ENCODE data around the gene UBE2H.
"Not testable (repeated sequence)": the region's sequence is repeated elsewhere in the genome, so short reads cannot be mapped to it uniquely, and the experiment has no call there.

UBE2H gene

DNA sequence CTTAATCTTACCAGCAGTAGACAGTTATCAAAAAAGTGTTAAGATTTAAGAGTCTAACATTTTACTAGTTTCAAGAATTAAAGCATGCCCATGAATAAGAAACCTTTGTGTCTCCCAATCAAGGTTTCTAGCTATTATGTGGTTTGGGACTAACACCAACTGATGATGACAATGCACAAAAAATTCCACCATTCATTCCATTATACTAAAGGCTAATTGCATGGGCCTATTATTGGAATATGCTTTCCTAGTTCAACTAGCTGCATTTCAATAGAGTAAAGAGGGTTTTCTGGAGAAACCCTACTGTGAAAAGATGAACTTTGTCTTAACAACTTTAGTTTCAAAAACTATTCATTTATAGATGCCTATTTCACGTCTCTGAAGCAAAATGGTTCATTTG, 44.6 kb downstream of the UBE2H start:
- DNase-seq (ENCODE audit: low spot score) = no peak

DNA sequence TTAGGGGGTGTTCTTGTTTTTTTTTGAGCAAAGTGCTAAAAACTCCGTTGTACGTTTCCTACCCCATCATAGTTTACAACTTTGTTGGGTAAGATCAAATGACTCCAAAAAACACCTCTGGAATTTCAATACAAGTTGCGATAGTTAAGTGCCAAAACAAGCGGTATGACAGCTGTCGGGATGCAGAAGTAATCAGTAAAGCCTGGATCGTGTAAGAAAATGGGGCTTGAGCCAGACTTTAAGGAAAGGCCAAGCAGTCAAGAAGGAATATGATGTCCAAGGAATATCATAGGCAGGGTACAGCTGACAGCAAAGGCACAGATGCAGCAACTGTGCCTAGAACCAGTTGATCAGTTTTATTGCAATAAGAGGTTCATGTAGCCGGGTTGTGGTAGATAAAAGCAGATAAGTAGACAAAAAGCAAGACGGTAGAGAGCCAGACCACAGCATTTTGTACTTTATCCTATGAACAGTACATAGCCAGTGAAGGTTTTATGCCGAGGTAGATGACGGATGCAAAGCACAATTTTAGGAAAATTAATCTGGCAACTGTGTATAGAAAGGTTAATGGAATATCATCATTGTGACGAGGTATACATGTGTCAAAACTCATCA, 45.5 kb downstream of the UBE2H start:
- no peak for DNase-seq (ENCODE audit: low spot score)

DNA sequence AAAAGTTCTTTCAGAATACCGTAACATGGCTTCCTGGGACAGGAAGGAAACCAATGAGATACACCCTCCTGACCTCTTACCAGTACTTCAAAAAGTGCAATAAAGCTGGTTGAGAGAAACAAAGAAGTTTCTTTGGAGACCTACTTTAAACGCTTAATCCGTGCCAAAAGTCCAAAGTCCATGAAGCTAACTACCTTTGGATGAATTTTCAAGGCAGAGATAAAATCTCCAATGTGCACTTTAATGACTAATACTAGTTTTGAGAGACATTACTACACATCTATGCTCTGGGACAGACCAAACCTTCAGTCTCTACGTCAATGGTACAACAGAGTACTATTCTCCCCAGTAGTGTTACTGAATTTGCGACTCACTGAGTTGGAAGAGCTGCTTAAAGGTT, 46.1 kb downstream of the UBE2H start:
- DNase-seq (ENCODE audit: low spot score) = no peak

DNA sequence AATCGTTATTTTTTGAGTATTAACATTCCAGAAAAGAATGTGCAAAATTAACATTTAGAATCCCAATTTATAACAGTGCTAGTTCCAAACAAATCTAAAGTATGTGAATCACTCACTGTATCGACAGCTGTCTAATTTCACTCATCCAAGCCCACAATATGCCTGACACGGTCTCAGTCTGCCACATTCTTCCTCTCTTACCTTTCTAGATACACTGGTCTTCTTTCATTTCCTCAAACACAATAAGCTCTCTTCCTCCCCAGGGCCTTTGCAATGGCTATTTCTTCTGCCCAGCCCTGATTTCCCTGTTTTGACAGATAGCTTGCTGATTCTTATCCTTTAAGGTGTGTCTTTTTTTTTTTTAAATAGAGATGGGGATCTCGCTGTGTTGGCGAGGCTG, 48.8 kb downstream of the UBE2H start:
- peak; percentile 42 for DNase-seq (ENCODE audit: low spot score)

DNA sequence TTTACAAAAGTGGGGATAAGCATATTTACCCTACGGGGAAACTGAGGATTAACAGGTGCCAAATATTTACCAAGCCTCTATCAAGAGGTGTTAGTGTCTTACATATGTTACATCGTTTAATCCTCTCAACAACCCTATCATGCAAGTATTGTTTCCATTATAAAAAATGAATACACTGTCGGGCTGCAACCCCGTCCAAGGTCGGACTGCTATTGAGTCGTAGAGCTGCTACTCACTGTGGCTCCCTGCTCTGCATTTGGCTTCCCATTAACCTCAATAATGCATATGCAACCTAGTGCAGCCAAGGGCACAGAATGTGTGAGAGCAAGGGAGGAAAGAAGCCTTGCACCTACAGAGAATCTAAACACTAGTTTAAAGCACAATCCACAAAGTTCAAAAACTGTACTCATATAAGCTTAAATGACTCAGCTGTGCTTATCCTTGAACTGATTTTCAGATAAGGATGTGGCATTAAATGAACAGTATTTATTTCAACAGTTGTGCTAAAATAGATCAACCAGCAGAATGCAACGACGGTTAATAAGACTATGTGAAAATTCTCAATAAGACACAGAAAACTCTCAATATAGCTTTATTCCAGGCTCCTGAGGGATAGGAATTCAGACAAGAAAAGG, 49.9 kb downstream of the UBE2H start:
- no peak for DNase-seq (ENCODE audit: low spot score)

DNA sequence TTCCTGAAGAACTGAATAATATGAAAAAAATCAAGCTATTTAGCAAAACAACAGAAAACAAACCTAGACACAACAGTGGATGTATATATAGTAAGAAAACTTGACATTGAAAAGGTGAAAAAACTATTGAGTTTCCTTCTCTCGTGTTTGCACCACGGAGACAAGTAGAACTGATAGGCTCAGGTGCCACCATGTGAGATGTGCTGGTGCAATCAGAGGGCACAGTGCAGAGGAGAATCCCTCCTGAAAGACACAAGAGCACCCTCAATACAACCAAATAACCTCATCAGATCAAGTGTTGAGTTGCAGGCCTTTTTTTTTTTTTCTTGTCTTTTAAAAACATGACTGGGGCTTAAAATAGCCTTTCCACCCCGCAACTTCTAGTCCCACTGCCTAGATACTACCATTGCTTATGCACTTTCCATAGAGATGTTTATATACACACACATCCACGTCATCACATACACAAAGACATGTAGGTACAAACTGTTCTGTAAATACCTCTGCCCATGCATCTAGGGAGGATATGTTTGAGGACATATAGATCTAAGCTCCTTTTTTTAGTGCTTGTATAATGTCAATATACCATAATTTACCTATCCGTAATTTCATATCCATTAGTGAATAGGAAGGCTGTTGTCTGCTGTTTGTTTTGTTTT, 54.1 kb downstream of the UBE2H start:
- no peak for DNase-seq (ENCODE audit: low spot score)

DNA sequence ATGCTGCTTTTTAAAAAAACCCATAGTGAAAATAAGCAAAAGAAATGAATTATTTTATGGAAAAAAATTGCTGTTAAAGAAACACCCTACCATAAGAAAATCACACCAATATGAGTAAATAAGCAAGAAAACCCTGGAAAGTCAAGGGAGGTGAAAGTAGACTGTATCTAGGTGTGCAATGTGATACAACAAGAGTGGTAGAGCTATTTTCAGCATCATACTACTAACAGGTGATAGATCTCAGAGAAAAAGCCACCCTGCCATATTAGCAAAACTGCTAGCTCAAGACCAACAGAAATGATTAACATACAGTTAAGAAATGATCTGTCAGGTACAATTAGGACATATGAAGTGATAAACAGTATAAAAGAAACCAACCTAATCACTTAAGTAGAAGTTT, 54.8 kb downstream of the UBE2H start:
- DNase-seq (ENCODE audit: low spot score) = no peak

DNA sequence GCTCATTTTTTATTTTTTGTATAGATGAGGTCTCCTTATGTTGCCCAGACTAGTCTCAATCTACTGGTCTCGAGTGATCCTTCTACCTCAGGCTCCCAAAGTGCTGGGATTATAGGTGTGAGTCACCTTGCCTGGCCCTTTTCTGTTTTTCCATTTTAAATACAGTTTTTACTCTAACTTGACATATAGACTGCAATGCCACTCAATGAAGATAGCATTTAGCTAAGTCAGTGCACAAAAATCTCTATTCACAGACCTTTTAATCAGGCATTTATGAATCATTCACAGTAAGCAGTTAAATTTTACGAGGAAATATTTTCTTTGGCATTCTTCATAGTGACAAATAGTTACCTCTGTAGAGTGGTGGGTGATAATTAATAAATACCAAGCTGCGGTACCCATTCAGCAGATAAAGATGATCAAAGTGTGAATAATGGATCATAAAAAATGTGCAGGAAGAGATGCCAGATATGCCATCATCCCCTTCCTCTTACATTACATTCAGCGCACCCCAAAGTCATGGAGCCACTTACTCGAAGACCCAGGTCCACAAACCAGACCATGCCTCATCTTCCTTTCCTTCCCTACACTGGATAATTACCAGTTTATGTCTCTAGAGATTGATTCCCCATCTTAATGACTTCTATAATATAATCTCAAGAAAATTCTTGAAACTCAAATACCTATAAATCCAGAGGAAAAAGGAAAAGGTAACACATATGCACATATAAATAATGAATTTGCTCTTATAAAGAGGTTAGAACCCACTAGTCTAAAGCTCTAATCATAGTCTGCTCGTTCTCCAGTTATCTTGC, 56.0 kb downstream of the UBE2H start:
- DNase-seq (ENCODE audit: low spot score) = no peak

DNA sequence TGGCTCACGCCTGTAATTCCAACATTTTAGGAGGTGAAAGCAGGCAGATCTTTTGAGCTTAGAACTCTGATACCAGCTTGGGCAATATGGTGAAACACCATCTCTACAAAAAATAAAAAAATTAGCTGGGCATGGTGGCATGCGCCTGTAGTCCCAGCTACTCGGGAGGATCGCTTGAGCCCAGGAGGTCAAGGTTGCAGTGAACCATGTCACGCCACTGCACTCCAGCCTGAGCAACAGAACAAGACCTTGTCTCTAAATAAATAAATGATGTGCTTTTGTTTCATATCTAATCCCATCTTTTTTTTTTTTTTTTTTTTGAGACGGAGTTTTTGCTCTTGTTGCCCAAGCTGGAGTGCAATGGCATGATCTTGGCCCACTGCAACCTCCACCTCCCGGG, 58.6 kb downstream of the UBE2H start:
- not testable (repeated sequence) for DNase-seq (ENCODE audit: low spot score)

DNA sequence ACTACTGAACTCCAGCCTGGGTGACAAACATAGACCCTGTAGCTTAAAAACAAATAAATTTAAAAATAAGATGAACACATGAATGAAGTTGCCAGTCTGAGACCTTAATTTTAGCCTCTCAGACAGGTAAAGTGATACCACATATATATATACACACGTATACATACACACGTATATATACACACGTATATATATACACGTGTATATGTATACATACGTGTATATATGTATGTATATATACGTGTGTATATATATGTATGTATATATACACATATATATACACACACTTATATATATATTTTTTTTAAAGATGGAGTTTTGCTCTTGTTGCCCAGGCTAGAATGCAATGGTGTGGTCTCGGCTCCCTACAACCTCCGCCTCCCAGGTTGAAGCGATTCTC, 62.7 kb downstream of the UBE2H start:
- DNase-seq (ENCODE audit: low spot score) = no peak

DNA sequence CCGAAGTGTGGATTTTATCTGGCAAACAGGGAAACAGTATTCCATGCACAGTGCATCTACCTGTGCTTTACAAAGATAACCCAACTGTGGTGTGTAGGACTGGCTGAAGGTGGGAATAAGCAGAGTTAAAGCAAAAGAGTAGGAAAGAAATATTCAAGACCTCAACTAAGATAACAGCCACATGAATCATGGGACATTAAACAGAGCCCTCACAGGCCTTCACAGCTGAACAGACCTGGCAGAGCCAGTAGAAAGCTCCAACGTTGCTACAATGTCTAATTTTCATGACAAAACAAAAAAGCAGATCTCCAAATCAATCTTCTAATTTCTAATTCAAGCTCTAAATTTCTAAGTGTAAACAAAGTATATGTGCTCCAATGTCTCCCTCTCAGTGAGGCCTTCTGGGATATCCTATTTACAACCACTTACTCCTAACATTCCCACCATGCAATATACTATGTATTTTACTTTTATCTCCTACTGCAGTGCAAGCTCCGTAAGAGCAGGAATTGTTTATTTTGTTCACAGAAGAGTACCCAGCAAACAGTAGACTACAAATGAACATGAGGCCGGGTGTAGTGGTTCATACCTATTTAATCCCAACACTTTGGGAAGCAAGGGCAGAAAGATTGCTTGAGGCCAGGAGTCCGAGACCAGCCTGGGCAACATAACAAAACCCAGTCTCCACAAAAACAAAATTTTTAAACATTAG, 63.5 kb downstream of the UBE2H start:
- DNase-seq (ENCODE audit: low spot score) = no peak

DNA sequence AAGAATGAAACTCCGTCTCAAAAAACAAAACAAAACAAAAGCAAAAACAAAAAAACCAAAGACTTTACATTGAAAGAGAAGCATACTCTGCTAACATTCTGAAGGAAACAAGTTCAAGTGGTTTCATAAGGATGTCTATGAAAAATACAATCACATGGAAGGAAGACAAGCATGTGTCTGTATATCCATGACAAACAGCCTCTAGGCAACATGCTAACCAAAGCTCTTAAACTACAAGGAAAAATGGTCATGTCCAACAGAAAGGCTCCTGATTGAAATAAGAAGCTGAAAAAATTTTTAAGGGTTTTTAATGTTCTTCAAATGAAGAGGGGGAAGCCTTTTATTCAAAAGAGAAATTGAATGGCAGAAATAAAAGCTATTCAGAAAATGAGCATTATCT, 64.9 kb downstream of the UBE2H start:
- no peak for DNase-seq (ENCODE audit: low spot score)

DNA sequence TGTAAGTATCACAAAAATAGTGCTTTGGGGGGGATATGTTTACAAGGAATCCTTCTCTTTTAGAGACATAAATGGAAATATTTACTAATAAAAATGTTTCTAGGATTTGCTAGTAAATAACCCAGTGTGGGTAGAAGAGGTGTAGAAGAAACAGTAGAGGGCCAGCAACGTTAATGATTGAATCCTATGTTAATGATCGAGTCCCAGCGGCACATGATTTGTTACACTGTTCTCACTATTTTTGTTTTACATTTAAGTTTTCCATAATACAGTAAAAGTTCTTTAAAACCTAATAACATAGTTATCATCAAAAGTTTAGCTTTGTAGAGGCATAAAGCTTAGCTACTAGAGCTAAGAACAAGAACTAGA, 66.0 kb downstream of the UBE2H start:
- DNase-seq (ENCODE audit: low spot score) = no peak

DNA sequence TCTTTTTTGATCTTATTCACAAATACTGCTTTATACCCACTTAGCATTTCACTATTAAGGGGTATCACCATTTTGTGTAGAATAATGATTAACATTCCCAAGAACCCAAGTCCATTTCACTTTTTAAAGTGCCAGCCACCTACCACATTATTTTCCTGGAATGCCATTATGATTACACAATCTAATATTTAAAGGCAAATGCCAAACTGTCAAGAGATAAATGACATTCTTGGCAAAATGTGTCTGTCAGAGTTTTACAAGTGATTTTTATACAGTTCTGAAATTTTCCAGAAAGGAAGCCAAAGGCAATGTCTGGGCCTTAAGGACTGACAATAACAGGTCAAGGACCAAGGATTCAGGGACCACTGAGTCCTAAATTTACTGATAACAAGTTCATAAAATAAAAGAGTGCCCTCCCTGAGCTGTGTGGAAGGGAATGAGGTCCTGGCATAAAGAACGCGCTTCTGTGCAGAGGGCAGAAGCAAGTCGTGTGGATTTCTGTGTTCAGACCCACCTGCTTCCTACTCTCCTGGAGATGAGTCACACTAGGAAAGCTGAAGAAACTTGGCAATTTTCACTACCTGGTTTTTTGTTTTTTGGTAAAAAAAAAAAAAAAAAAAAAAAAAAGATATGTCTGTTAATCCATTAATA, 66.5 kb downstream of the UBE2H start:
- no peak for DNase-seq (ENCODE audit: low spot score)

DNA sequence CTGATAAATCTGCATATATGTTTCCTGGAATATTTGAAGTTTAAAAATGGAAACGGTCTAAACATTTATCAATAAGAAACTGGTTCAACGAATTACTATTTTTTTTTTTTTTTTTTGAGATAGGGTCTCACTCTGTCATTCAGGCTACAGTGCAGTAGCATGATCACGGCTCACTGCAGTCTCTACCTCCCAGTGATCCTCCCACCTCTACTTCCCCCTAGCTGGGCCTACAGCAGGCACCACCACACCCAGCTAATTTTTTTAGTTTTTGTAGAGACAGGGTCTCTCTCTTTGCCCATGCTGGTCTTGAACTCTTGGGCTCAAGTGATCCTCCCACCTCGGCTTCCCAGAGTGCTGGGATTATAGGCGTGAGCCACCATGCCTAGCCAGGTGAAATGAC, 68.3 kb downstream of the UBE2H start:
- DNase-seq (ENCODE audit: low spot score) = no peak

DNA sequence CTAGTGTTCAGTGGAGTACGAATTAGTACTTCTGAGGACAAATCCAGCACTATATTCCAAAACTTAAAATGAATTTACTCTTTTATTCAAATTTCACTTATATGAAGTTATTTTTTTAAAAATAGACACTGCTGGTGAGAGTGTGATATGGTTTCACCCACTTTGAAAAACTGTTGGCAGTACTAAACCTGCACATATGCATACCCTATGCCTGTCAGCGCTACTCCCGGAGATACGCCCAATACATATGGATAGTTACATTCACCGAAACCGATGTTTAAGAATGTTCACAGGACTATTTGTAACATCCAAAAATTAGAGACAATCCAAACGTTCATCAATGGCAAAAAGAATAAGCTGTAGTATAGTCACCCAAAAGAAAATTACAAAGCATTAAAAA, 69.6 kb downstream of the UBE2H start:
- DNase-seq (ENCODE audit: low spot score) = no peak

DNA sequence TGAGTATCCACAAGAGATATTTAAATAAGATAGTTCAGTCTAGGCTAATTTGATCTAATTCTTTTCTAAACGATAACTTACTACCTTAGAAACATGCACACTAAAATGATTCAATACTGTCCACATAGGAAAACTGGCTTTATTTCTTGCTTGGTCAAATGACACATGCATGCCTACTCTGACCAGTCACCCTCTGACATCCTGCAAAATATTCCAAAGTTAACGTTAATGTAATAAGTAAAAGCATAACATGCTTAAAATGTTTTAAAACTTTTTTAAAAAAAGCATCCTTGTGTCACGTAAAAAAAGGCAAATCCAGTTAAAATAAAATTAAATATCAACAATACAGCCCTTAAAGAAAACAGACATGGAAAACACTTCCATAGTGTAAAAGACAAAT, 70.2 kb downstream of the UBE2H start:
- no peak for DNase-seq (ENCODE audit: low spot score)

DNA sequence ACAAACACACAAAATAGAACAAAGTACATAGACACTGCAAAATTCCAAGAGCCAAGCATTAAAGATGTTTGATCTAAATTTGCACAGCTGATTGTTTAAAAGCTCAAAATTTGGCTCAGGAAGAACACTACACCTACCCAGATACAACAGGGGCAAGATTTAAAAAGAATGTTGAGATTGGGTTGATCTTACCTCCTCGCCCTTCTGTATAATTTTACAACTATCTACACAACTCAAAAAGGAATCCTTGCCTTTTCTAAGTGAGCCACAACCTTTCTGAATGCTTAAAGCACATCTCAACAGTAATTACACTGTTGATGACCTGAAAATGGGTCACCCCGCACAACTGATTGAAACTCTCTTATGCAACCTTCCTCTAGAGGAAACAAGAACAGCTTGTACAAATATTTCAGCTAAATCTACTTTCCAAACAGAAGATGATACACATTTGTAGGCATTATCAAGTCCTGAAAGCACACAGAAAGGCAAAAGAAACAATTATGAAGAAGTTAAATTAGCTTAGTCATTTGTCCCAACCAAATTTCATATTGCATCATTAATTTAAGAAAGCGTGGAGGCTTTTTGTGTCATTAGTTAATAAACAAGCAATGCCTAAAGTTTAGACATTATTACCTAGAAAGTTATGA, 75.5 kb downstream of the UBE2H start:
- no peak for DNase-seq (ENCODE audit: low spot score)

DNA sequence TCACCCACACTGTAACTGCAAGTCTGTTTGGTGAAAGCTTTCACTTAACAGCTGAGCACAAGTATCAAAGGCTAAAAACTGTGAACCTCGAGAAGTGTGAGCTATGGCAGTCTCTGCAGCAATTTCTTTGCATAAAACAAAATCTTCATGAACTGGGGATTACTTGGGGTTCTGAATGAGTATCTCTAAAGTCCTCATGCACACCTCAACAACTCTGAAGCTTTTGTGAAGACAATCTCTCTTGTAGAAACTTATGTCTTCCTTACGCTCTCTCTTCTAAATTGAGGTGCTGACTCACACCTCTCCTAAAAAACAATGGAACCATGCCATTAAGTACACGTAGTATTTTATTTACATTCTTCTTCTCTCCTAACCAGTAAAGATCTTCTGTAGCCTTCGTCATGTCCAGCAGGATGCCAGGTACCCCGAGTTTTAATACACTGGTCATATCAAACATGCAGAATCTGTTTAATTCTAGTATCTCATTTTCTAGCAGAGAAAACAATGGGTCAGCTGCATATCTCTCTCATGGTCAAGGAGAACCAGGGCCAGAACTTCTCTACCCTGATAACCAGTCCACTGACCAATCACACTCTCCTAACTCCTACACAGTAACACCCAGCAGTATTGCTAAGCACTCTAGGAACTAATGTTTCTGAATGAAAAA, 76.9 kb downstream of the UBE2H start:
- DNase-seq (ENCODE audit: low spot score) = no peak

DNA sequence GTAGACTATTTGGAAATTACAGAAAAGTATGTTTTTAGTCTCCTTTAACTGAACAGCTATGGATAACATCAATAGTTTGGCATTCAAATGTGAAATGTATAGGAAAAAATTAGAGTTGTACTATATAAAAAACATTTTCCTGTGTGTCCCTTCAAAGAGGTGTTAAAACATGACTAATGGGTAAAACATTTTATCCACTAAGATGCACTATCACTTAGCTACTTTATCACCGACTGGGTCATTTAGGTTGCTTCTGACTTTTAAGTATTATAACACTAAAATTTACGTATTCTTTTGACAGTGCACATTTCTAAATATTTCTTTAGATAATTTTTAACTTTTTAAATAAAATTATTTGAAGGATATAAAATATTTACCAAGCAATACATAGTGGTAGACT, 77.6 kb downstream of the UBE2H start:
- DNase-seq (ENCODE audit: low spot score) = no peak

DNA sequence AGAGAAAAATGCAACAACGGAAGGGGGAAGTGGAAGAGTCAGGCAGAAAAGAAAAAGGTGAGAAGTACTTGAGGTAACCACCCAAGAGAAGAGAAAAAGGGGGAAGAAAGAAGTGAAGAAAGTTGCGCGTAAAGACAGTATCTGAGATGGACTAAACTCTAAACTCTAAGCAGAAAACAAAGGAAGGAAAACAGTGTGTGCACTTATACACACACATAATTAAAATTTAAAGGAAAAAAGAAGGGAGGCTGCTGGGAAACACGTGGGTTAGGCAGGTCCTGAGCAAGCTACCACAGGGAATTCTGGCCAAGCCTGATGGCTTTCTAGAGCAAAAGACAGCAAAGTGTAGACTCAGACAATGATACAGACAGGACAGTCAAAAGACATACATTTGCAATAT, 78.0 kb downstream of the UBE2H start:
- no peak for DNase-seq (ENCODE audit: low spot score)

Data from NAMALWA (cell line).